Endothelial cell of umbilical vein (primary cell): Measurements from ENCODE around the gene MTCL1. TPM values are rescaled to one million over a fixed set of nuclear protein-coding genes. Genes with fewer than 3 reads are reported as not detected.

ENCODE experiments used
- BruUV-seq: library from RNA; stranded (reverse); fragments of 400-500 nt; replicated peaks from 2 replicates; lab custom pipeline; 2021; lab: Mats Ljungman, UMichigan
- CTCF ChIA-PET: fragments of 300-600, 350-600 bp; sonication (Branson Sonifier 250); formaldehyde crosslinking; loops from one replicate; lab custom pipeline; 2021; ENCODE audit warnings: antibody characterized with exemption, inconsistent platforms; lab: Charles Lee
- POLR2A ChIA-PET: fragments of 300-600, 350-600 bp; sonication (Branson Sonifier 250); formaldehyde crosslinking; loops from one replicate; lab custom pipeline; 2021; ENCODE audit warnings: antibody characterized with exemption, inconsistent platforms; lab: Charles Lee
- DNase-seq: peaks from one replicate; pipeline ENCODE4 v3.0.0-alpha.2; 2011; ENCODE audit warnings: low read depth, low spot score
- FAIRE-seq: peaks from 2 replicates; lab custom pipeline; 2011; peaks lifted over from hg19 to GRCh38; lab: Jason Lieb, UNC
- H2AFZ ChIP-seq: 2 replicates; pipeline ENCODE4 v1.6.0; 2012; ENCODE audit warnings: low read depth, low read length, control low read depth, inconsistent platforms
- H3K27ac ChIP-seq: 2 replicates; pipeline ENCODE4 v1.5.1; 2011; ENCODE audit warnings: low read depth, mild to moderate bottlenecking, control low read depth, low read length, moderate library complexity; ENCODE audit not compliant: insufficient read depth
- H3K27me3 ChIP-seq, 2 experiments: 2 replicates each; pipeline versions ENCODE4 v1.6.0 to v1.6.1; 2011; ENCODE audit warnings: low read length in 2 of 2, mixed read lengths in 1 of 2; ENCODE audit not compliant: control insufficient read depth in 2 of 2, insufficient read depth in 2 of 2
- H3K36me3 ChIP-seq, 2 experiments: 2 replicates in 1 of 2; 3 replicates in 1 of 2; pipeline ENCODE4 v1.5.1; 2011; ENCODE audit warnings: low read length in 2 of 2, mild to moderate bottlenecking in 1 of 2, moderate library complexity in 1 of 2; ENCODE audit not compliant: control insufficient read depth in 2 of 2, insufficient read depth in 2 of 2; ENCODE audit errors: extremely low read depth in 1 of 2
- H3K4me1 ChIP-seq: 3 replicates; pipeline ENCODE4 v1.5.1; 2011; ENCODE audit warnings: mild to moderate bottlenecking, low read length; ENCODE audit not compliant: control insufficient read depth, insufficient read depth; ENCODE audit errors: extremely low read depth
- H3K4me2 ChIP-seq: 2 replicates; pipeline ENCODE4 v1.6.1; 2011; ENCODE audit warnings: low read length, control low read depth, mixed read lengths; ENCODE audit not compliant: insufficient read depth
- H3K4me3 ChIP-seq, 3 experiments: fragments of 200-600 bp in 1 of 3; sonication (generic), shearing (Covaris generic) in 1 of 3; replicated peaks in 1 of 3; 2 replicates each; pipeline ENCODE4 v1.5.1; 2011 to 2016; ENCODE audit warnings: control low read depth in 3 of 3, low read length in 3 of 3, mild to moderate bottlenecking in 2 of 3, inconsistent platforms in 1 of 3, low read depth in 1 of 3, moderate library complexity in 1 of 3; ENCODE audit not compliant: insufficient read depth in 1 of 3
- H3K79me2 ChIP-seq: 2 replicates; pipeline ENCODE4 v1.6.0; 2012; ENCODE audit warnings: low read length, inconsistent platforms; ENCODE audit not compliant: control insufficient read depth, insufficient read depth
- H3K9ac ChIP-seq: replicated peaks from 2 replicates; pipeline ENCODE3; 2011; ENCODE audit warnings: low read length, control low read depth; ENCODE audit not compliant: insufficient read depth; ENCODE audit errors: extremely low read depth
- H3K9me1 ChIP-seq: replicated peaks from 3 replicates; pipeline ENCODE4 v1.6.0; 2011; ENCODE audit warnings: mild to moderate bottlenecking, low read length; ENCODE audit not compliant: control insufficient read depth, insufficient read depth; ENCODE audit errors: extremely low read depth
- H3K9me3 ChIP-seq: replicated peaks from 2 replicates; pipeline ENCODE4 v1.5.1; 2012; ENCODE audit warnings: low read length, inconsistent platforms; ENCODE audit not compliant: control insufficient read depth, insufficient read depth
- H4K20me1 ChIP-seq: replicated peaks from 2 replicates; pipeline ENCODE3; 2011; ENCODE audit warnings: mild to moderate bottlenecking, low read length; ENCODE audit not compliant: control insufficient read depth, insufficient read depth; ENCODE audit errors: extremely low read depth
- EZH2 ChIP-seq: IDR thresholded peaks from 2 replicates; pipeline ENCODE4 v1.6.1; 2012; ENCODE audit warnings: borderline replicate concordance, low read depth, mild to moderate bottlenecking, moderate library complexity, low read length, inconsistent platforms; ENCODE audit not compliant: severe bottlenecking
- FOS ChIP-seq: IDR thresholded peaks from 2 replicates; pipeline ENCODE4 v1.6.1; 2011; ENCODE audit warnings: mild to moderate bottlenecking, low read length, moderate library complexity, borderline replicate concordance; ENCODE audit not compliant: insufficient read depth
- GATA2 ChIP-seq: IDR thresholded peaks from 2 replicates; pipeline ENCODE4 v1.7.0; 2011; ENCODE audit warnings: low read depth, mild to moderate bottlenecking, moderate library complexity, mixed read lengths, low read length; ENCODE audit not compliant: insufficient read length, insufficient read depth
- JUN ChIP-seq: IDR thresholded peaks from 2 replicates; pipeline ENCODE4 v1.6.1; 2011; ENCODE audit warnings: borderline replicate concordance, low read depth; ENCODE audit not compliant: insufficient read length, insufficient read depth
- MYC ChIP-seq: IDR thresholded peaks from one replicate; pipeline ENCODE4 v1.6.1; 2011; ENCODE audit warnings: mild to moderate bottlenecking, low read depth, low read length
- POLR2A ChIP-seq: IDR thresholded peaks from 2 replicates; pipeline ENCODE4 v1.6.1; 2012; ENCODE audit warnings: low read depth, mild to moderate bottlenecking, control low read depth, low read length
- POLR2AphosphoS5 ChIP-seq: IDR thresholded peaks from 2 replicates; pipeline ENCODE4 v1.6.1; 2012; ENCODE audit warnings: low read depth, mild to moderate bottlenecking, control low read depth, low read length, moderate library complexity; ENCODE audit not compliant: insufficient read depth
- dilution Hi-C: fragments of 300-500 bp; cut with MboI; formaldehyde crosslinking; loops from one replicate; pipeline ENCODE4 v1.15.0; 2019; ENCODE audit warnings: low sequenced_read_pairs; ENCODE audit not compliant: extremely low pct_ligation_motif_present
- intact Hi-C: fragments of 100-400 bp; cut with micrococcal nuclease; formaldehyde crosslinking; loops from one replicate; pipeline ENCODE4 v1.10.0; 2022
- polyA plus RNA-seq, 4 experiments: library from polyadenylated mRNA; depleted of rRNA in 3 of 4; stranded (reverse) in 3 of 4; unstranded in 1 of 4; fragments of >200 nt; gene quantifications; 2 replicates each; pipeline versions ENCODE4 v1.2.1 to v1.2.3, GENCODE V29; 2011 to 2012; ENCODE audit warnings: missing spikeins in 1 of 4
- total RNA-seq: library from RNA; stranded (reverse); gene quantifications from 2 replicates; pipeline ENCODE4 v1.2.3, GENCODE V29; 2021
- TF ChIP-seq, protein P1 (sequence below), 2 donors: IDR thresholded peaks; 1 replicate in 1 of 2; 2 replicates in 1 of 2; pipeline ENCODE4 v1.5.1; 2011; ENCODE audit warnings: low read length in 2 of 2, mild to moderate bottlenecking in 2 of 2, moderate library complexity in 2 of 2, control low read depth in 1 of 2, inconsistent platforms in 1 of 2, low read depth in 1 of 2; ENCODE audit not compliant: insufficient read depth in 1 of 2; ENCODE audit errors: extremely low read depth in 1 of 2
- TF ChIP-seq, protein P2 (sequence below): IDR thresholded peaks from 2 replicates; pipeline ENCODE4 v1.6.1; 2011; ENCODE audit not compliant: insufficient read depth, insufficient read length

Gene MTCL1
- total and polyA plus RNA-seq, 2 donors (not counting 3 experiments of a cell fraction or from before 2014, with no cell fraction given): 11.9 to 75.7 TPM

DNA sequence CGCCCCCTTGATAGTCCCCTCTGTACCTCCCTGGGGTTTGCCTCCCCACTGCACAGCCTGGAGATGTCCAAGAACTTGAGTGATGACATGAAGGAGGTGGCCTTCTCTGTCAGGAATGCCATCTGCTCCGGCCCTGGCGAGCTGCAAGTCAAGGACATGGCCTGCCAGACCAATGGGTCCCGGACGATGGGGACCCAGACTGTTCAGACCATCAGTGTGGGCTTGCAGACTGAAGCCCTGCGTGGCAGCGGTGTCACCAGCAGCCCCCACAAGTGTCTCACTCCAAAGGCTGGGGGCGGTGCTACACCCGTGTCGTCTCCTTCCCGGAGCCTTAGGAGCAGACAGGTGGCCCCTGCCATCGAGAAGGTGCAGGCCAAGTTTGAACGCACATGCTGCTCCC, 119.9 kb downstream of the MTCL1 start:
- Histone ChIP-seq H3K4me3 (no peak overlapping the region), H3K9me3 (no peaks in the 10 kb centered on the region), H4K20me1 (no peaks in the 10 kb centered on the region), H3K4me2 (no peak overlapping the region), H3K79me2 (no peaks in the 10 kb centered on the region), H3K27me3 (no peaks in the 10 kb centered on the region), H3K9me1 (no peaks in the 10 kb centered on the region), H3K36me3 (peaks cover 5 to 9% of the 10 kb centered on the region in 2 experiments), H2AFZ (no peak overlapping the region), H3K27ac (no peak overlapping the region), H3K4me1 (no peaks in the 10 kb centered on the region), H3K9ac (no peak overlapping the region)
- dilution Hi-C loops: no loop called here
- intact Hi-C loops: no loop called here
- no peak for TF ChIP-seq EZH2
- TF ChIP-seq, protein P1, sequence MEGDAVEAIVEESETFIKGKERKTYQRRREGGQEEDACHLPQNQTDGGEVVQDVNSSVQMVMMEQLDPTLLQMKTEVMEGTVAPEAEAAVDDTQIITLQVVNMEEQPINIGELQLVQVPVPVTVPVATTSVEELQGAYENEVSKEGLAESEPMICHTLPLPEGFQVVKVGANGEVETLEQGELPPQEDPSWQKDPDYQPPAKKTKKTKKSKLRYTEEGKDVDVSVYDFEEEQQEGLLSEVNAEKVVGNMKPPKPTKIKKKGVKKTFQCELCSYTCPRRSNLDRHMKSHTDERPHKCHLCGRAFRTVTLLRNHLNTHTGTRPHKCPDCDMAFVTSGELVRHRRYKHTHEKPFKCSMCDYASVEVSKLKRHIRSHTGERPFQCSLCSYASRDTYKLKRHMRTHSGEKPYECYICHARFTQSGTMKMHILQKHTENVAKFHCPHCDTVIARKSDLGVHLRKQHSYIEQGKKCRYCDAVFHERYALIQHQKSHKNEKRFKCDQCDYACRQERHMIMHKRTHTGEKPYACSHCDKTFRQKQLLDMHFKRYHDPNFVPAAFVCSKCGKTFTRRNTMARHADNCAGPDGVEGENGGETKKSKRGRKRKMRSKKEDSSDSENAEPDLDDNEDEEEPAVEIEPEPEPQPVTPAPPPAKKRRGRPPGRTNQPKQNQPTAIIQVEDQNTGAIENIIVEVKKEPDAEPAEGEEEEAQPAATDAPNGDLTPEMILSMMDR (IDR thresholded peaks at IDR 0.05; ENCODE audit: extremely low read depth in 1 of 2, insufficient read depth in 1 of 2, low read depth in 1 of 2, low read length in 2 of 2): no peak
- TF ChIP-seq POLR2A: no peak
- no peak for TF ChIP-seq MYC
- DNase-seq (no peak), FAIRE-seq (no peak)
- POLR2A ChIA-PET: no interaction called here
- CTCF ChIA-PET: interaction anchor here (1.4 kb wide), 1 partner anchor 129 kb away, joined by 3 read pairs; no protein-coding TSS in a partner anchor
- no TSS peak for BruUV-seq

DNA sequence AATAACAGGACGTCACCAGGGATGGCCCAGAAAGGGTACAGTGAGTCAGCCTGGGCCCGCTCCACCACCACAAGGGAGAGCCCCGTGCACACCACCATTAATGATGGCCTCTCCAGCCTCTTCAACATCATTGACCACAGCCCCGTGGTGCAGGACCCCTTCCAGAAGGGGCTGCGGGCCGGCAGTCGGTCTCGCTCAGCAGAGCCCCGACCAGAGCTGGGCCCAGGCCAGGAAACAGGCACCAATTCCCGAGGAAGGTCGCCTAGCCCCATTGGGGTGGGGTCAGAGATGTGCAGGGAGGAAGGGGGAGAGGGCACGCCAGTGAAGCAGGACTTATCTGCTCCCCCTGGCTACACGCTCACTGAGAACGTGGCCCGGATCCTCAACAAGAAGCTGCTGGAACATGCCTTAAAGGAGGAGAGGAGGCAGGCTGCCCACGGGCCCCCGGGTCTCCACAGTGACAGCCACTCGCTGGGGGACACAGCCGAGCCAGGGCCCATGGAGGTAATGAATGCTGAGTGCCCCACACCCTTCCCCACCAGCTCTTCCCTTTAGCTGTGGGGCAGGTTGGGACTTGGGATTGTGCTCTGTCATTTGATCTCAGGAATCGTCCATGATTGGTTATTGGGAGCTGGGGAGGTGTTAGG, 120.5 kb downstream of the MTCL1 start:
- Histone ChIP-seq H3K27me3 (no peaks in the 10 kb centered on the region), H3K4me3 (no peak overlapping the region), H4K20me1 (no peaks in the 10 kb centered on the region), H3K79me2 (no peaks in the 10 kb centered on the region), H2AFZ (no peak overlapping the region), H3K27ac (no peak overlapping the region), H3K9me3 (no peaks in the 10 kb centered on the region), H3K4me1 (no peaks in the 10 kb centered on the region), H3K9me1 (no peaks in the 10 kb centered on the region), H3K36me3 (peaks cover 5 to 9% of the 10 kb centered on the region in 2 experiments), H3K9ac (no peak overlapping the region), H3K4me2 (no peak overlapping the region)
- dilution Hi-C loops (no loop called here), intact Hi-C loops (no loop called here)
- DNase-seq (no peak), FAIRE-seq (no peak)
- ChIA-PET POLR2A (no interaction called here), CTCF (interaction anchor here (0.8 to 1.4 kb wide), 3 partner anchors 31 to 158 kb away, joined by 3 read pairs; no protein-coding TSS in a partner anchor)
- TF ChIP-seq POLR2A: no peak
- TF ChIP-seq POLR2AphosphoS5: no peak
- no peak for TF ChIP-seq GATA2
- TF ChIP-seq, protein P2, sequence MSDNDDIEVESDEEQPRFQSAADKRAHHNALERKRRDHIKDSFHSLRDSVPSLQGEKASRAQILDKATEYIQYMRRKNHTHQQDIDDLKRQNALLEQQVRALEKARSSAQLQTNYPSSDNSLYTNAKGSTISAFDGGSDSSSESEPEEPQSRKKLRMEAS: no peak
- TF ChIP-seq, protein P1 (IDR thresholded peaks at IDR 0.05; ENCODE audit: extremely low read depth in 1 of 2, insufficient read depth in 1 of 2, low read depth in 1 of 2, low read length in 2 of 2): no peak
- no peak for TF ChIP-seq EZH2
- TF ChIP-seq FOS: no peak
- no peak for TF ChIP-seq JUN
- no peak for TF ChIP-seq MYC
- BruUV-seq: TSS peak; percentile 44
